ENCODE results near the gene RCOR1. TPM values are rescaled to one million over a fixed set of nuclear protein-coding genes. Genes with fewer than 3 reads are reported as not detected.

RCOR1 gene
- total RNA-seq, 1 donor from 2014 or later, result 43.6 TPM

- DNase-seq, result no peak
- intact Hi-C loops (cut with DNase I), result no loop called here
- Histone ChIP-seq H3K4me1 (no peaks in the 10 kb centered on the region), H3K27me3 (no peaks in the 10 kb centered on the region), H3K4me3 (no peak overlapping the region), H3K36me3 (no peaks in the 10 kb centered on the region), H3K27ac (no peak overlapping the region), H3K9me3 (no peaks in the 10 kb centered on the region)
- no peak for ATAC-seq
- TF ChIP-seq, protein P1, sequence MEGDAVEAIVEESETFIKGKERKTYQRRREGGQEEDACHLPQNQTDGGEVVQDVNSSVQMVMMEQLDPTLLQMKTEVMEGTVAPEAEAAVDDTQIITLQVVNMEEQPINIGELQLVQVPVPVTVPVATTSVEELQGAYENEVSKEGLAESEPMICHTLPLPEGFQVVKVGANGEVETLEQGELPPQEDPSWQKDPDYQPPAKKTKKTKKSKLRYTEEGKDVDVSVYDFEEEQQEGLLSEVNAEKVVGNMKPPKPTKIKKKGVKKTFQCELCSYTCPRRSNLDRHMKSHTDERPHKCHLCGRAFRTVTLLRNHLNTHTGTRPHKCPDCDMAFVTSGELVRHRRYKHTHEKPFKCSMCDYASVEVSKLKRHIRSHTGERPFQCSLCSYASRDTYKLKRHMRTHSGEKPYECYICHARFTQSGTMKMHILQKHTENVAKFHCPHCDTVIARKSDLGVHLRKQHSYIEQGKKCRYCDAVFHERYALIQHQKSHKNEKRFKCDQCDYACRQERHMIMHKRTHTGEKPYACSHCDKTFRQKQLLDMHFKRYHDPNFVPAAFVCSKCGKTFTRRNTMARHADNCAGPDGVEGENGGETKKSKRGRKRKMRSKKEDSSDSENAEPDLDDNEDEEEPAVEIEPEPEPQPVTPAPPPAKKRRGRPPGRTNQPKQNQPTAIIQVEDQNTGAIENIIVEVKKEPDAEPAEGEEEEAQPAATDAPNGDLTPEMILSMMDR (IDR thresholded peaks at IDR 0.05), result no peak
Observed at GRCh38 chr14:102557434-102558226, 34.8 kb upstream of the RCOR1 start.

DNA sequence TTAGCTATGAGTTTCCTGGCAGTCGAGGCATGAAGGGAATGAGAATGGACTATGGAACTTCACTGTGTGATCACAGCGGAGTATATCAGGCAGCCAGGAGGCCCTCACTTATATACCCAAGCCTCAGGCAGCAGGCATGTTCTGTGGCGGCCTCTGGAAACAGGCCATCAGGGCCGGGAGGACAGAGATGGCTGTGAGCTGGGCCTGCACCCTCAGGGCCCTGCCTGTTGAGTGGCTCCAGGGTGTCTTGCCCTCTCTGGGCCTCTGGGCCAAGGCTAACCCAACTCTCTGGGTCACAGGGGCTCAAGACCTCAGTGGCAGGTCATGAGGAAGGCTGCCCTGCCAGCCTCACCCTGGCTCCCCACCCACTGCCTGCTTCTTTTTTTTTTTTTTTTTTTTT lies 33.9 kb upstream of the RCOR1 start:
- TF ChIP-seq, protein P1 (IDR thresholded peaks at IDR 0.05), result no peak
- intact Hi-C loops (cut with DNase I), result no loop called here

GRCh38 chr14:102560458-102561261 lies 31.8 kb upstream of the RCOR1 start:
- H3K27ac ChIP-seq, result no peak overlapping the region
- intact Hi-C loops (cut with DNase I), result no loop called here
- H3K4me1 ChIP-seq, result no peaks in the 10 kb centered on the region
- H3K27me3 ChIP-seq, result no peaks in the 10 kb centered on the region
- no peak for DNase-seq
- no peaks in the 10 kb centered on the region for H3K9me3 ChIP-seq
- no peak overlapping the region for H3K4me3 ChIP-seq
- TF ChIP-seq, protein P1 (IDR thresholded peaks at IDR 0.05), result no peak
- no peaks in the 10 kb centered on the region for H3K36me3 ChIP-seq
- ATAC-seq, result peak; percentile 16

More for the DNA sequence above, 33.9 kb upstream of the RCOR1 start:
- H3K27ac ChIP-seq, result no peak overlapping the region
- H3K4me3 ChIP-seq, result no peak overlapping the region
- no peaks in the 10 kb centered on the region for H3K4me1 ChIP-seq
- ATAC-seq (no peak), DNase-seq (no peak)
- H3K9me3 ChIP-seq, result no peaks in the 10 kb centered on the region
- no peaks in the 10 kb centered on the region for H3K27me3 ChIP-seq
- no peaks in the 10 kb centered on the region for H3K36me3 ChIP-seq

GRCh38 chr14:102565331-102565887 lies 27.0 kb upstream of the RCOR1 start:
- Histone ChIP-seq H3K4me1 (peaks cover 4% of the 10 kb centered on the region), H3K4me3 (no peak overlapping the region), H3K27ac (no peak overlapping the region), H3K27me3 (no peaks in the 10 kb centered on the region), H3K9me3 (no peaks in the 10 kb centered on the region), H3K36me3 (no peaks in the 10 kb centered on the region)
- TF ChIP-seq, protein P1 (IDR thresholded peaks at IDR 0.05), result no peak
- intact Hi-C loops (cut with DNase I), result no loop called here
- ATAC-seq, result peak; percentile 86
- DNase-seq, result no peak

DNA sequence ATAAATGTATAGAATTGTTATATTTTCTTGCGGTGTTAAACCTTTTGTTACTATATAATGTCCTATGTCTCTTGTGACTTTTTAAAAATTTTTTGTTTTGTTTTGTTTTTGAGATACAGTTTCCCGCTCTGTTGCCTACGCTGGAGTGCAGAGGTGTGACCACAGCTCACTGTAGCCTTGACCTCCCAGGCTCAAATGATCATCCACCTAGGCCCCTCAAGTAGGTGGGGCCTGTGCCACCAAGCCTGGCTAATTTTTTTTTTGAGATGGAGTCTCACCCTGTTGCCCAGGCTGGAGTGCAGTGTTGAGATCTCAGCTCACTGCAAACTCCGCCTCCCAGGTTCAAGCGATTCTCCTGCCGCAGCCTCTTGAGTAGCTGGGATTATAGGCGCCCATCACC lies 26.5 kb upstream of the RCOR1 start:
- Histone ChIP-seq H3K4me1 (peaks cover 4% of the 10 kb centered on the region), H3K4me3 (no peak overlapping the region), H3K9me3 (no peaks in the 10 kb centered on the region), H3K36me3 (no peaks in the 10 kb centered on the region), H3K27me3 (no peaks in the 10 kb centered on the region), H3K27ac (no peak overlapping the region)
- ATAC-seq (no peak), DNase-seq (no peak)
- TF ChIP-seq, protein P1 (IDR thresholded peaks at IDR 0.05), result no peak
- intact Hi-C loops (cut with DNase I), result no loop called here

Data from upper lobe of right lung (tissue), 1 donor.